A673 (cell line): Measurements from ENCODE around the gene ELL2.

Source experiments
- CTCF ChIP-seq: fragments of 300-800, 200-600 bp; sonication (generic); conservative IDR thresholded peaks from 2 replicates; pipeline ENCODE4 v1.5.1; 2017; ENCODE audit warnings: low read depth, mild to moderate bottlenecking, antibody characterized with exemption, low read length, moderate library complexity, mixed read lengths
- EZH2 ChIP-seq: fragments of 200-600 bp; sonication (generic); IDR thresholded peaks from 2 replicates; pipeline ENCODE4 v1.6.1; 2017; ENCODE audit warnings: borderline replicate concordance, low read depth, mild to moderate bottlenecking, mixed read lengths, antibody characterized with exemption, low read length; ENCODE audit not compliant: poor library complexity, severe bottlenecking

- no peak for TF ChIP-seq CTCF
- no peak for TF ChIP-seq EZH2
These were observed 18.7 kb downstream of the ELL2 start for GRCh38 chr5:95942968-95943367.
